Endometrium (tissue), 2 donors: ENCODE data around the gene HSF2.

ENCODE experiments used
- FAIRE-seq: peaks from 2 replicates; lab custom pipeline; 2012; peaks lifted over from hg19 to GRCh38; lab: Jason Lieb, UNC
- donor health status: control.
- donor health status: control.

Gene HSF2

DNA sequence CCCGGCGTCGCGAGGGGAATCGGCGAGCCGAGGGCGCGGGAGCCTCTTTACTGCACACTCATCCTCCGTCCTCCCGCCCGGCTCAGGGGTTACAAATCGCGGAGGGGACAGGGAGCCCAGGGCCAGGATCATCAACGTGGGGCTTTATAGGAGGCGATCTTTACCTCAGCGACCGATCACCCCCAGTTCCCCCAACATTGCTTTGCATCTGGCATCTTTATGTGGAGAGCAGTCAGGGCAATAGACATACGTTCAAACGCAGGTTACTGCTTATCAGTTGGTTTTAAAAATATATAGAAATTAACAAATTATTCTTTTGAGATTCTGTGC, 634 bp downstream of the HSF2 start:
- no peak for FAIRE-seq

DNA sequence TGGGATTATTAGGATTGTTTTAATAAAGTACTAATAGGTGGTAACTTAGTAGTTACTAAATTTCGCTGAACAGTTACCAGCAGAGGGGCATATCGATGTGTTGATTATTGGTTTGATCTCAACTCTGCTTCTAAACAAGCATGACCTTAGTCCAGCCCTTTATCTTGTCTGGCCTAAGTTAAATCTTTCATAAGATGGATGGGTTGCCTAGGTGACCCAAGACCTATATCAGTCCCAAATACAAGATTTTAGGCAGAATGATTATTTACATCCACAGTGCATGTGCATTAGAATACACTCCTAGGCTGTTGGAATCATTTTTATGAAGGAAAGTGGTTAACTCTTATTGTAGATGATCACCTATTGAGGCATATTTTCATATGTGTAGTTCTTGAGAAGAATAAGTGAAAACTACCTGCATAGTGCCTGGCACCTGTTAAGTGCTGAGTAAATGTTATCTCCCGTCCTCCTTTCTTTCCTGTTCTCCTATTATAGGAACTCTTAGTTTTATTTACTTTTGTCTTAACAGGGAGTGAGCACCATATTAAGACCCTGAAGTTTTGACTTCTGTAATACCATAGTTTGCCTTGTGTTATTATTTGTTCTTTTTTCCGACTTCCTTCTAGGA, 1.1 kb downstream of the HSF2 start:
- no peak for FAIRE-seq

DNA sequence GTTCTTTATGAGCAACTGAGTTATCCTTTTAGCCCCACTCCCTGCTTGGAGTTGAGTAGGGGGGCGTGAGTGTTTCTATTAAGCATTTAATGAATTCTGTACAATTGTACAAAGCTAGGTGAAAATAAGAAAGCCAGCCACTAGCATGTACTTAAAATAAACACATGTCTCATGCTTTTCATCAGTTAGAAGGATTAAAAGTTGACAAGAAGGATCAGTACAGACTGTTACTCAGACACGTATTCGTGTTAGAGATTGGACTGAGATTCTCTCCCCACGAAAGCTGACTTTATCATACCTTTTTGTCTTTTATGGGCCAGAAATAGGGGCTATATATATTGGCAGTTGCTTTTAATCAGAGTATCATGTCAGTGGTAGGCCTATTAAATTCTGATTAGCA, 1.7 kb downstream of the HSF2 start:
- no peak for FAIRE-seq

DNA sequence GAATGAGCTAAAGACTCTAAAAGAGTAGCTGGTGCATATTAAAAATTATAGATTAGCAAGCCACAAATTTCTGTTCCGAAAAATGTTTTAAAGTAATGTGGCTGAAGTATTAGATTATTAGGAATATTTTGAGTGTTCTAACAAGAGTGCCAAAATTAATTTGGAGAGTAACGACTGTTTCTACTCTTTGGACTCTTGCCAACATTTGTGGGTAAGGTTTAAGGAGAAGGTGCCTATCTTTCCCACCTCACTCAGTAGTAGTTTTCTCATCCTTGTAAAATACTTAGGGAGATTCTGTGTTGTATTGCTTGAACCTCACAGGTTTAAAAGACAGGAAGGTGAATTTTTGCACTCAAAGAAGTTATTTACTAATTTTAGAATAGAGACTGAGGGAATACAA, 5.0 kb downstream of the HSF2 start:
- no peak for FAIRE-seq

DNA sequence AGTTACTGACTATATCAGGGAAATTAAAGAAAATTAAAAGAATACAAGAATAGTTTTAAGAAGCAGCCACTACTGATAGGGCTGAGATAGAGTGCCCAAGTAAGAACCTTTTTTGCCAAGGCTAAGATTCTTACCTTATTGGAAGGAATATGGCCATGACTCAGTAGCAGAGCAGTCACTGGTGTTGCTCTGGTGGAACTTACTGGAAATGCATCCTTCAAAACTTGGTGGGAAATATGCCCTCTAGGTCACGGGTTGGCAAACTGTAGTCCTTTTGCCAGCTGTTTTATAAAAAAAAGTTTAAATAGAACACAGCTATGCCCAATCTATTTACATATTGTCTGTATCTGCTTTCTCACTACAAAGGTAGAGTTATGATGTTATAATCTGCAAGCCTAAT, 6.0 kb downstream of the HSF2 start:
- no peak for FAIRE-seq

DNA sequence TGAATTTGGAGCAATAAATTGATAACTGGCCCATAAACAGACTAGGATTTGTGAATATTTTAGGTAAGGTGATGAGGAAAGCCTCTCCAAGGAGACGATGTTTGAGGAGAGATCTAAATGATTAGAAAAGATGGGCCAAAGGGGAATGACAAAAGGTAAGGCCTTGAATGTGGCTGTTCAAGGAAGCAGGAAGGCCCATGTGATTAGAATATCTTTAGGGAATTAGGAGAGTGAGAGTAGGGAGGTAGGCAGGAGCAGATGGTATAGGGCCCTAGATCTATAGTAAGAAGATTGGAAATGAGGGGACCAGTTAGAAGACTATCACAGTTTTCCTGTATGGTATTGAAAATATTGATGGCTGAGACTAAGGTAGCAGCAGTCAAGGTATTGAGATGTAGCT, 6.7 kb downstream of the HSF2 start:
- no peak for FAIRE-seq

DNA sequence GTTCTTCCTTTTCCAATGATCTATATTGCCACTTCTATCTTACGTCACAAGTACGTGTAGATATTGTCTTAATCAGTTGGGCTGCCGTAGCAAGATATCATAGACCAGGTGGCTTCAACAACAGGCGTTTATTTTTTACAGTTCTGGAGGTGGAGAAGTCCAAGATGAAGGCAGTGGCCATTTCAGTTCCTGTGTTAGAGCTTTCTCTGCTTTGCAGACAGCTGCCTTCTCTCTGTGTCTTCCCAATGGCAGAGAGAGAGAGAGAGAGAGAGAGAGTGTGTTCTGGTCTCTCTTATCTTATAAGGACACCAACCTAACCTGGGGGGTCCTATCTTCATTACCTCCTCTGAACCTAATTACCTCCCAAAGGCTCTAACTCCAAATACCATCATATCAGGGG, 8.3 kb downstream of the HSF2 start:
- FAIRE-seq = no peak

DNA sequence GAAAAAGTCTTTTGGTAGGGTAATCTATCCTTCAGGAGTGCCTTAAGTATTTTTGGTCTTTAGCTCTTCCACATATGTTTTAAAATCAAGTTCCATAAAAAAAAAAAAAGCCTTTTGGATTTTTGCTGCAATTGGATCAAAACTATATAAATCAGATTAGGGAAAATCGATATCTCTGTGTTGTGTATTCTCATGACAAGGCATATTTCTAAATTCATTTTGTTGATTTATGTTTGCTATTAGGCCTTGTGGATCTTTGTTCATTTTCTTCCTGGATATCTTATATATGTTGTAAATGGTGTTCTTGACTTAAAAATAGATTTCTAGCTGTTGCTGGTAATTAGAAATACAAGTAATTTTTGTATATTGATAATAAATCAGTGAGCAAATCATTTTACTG, 8.8 kb downstream of the HSF2 start:
- FAIRE-seq = no peak

DNA sequence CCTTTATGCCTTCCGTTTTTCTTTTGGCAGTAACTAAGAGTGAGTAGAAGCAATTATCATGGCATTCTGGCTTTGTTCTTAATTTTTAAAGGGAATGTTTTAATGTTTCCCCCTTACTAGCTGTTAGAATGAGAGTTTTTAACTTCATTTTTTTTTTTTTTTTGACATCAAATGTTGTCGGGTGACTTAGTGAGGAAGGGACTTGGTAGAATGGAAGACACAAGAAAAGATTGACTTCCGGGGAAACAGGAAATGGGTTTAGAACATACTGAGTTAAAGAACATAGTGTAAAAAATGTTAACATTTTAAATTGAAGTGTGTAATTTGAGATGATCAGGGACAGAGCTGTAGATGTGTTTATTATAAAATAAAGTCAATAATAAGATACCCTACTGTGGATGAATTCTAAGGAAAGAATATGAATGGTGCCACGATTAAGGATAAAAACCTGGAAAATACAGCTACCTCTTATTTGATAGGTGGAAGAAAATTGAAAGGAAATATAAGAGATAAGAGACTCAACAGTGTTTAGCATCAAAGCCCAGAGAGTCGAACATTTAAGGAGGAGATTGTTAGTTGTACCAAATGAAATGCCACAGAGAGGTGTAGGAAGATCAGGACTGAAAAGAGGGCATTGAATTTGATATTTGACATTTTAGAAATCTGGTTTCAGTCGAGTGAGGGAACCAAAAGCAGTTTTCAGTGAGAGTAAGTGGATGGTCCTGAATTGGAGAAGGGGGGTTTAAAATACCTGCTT, 9.4 kb downstream of the HSF2 start:
- FAIRE-seq = peak; percentile 33

DNA sequence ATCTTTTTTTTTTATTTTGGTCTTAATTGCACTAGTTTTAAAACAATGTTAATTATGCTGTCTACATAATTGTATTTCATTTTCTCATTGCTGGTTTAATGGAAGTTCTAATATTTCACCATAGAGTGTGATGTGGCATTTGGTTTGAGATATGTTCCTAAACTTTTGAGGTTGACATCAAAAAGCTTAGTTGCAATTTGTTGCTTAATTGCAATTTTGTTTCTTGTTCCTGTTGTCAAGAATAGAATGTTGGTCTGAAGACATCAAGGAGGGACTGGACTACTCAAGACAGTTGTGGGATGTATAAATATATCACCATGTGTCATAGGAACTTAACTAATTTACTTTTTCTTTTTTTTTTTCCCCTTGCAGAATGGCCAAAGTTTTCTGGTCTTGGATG, 12.5 kb downstream of the HSF2 start:
- FAIRE-seq = no peak

DNA sequence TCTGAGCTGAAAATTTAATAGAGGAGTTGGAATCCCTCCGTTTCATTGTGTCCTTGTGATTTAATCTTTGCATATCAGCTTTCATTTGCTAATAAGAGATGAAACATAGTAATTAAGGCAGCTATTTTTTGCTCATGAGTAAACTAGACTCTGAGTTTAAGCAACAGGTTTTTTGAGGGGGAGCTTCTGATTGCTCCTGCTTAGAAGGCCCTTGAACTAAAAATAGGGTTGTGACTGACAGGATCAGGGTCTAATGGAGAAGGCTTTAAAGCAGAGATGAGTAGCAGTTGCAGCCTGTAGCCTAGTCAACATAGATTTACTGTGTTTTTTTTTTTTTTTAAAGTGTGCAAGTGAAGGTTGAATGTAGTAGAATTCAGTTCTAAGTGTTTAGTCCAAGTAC, 17.4 kb downstream of the HSF2 start:
- FAIRE-seq = no peak

DNA sequence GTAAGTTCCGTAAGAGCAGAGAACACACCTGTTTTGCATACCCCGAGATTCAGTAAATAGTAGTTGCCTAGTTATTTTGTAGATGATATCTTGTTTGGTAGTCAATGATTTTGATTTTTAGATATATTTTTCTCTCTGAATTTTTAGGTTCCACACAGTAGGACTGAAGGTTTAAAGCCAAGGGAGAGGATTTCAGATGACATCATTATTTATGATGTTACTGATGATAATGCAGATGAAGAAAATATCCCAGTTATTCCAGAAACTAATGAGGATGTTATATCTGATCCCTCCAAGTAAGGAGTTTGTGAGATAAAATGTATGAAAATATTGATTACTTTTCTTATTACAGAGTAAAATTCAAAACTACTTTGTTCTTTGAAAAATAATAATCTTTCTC, 22.6 kb downstream of the HSF2 start:
- FAIRE-seq = no peak

DNA sequence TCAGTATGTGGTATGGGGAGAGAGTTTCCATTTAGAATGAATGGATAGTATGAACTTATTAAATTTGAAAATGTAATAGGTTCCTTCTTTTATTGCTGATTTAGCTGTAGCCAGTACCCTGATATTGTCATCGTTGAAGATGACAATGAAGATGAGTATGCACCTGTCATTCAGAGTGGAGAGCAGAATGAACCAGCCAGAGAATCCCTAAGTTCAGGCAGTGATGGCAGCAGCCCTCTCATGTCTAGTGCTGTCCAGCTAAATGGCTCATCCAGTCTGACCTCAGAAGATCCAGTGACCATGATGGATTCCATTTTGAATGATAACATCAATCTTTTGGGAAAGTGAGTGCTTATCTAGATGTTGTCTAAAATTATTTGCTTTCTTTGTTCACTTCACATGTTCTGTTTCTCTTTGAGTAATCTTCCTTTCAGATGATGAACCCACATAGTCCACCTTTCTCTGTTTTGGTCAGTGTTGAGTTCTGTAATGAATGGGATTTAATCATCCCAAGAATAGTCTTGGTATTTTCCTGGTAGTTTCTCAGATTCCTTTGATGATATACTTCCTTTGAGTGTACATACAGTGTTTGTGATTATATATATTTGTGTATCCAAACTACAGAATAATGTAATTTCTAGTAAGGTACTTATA, 23.3 kb downstream of the HSF2 start:
- FAIRE-seq = no peak

DNA sequence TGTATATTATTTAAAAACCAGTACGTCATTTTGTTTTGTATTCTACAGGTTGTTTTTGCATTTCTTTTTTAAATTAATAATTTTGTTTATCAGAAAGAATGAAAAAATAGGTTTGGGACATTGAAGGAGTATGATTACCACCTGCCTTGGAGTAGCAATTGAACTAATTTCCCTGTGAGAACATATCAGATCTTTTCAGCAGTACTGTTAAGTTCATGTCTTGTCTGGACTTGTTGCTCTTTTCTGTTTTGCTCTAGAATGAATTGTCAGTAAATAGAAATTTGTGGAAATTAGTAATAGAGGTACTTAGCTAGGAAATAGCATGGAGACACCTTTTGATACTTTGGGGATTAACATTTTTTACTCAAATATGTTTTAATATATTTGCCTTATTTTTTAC, 24.3 kb downstream of the HSF2 start:
- FAIRE-seq = no peak

DNA sequence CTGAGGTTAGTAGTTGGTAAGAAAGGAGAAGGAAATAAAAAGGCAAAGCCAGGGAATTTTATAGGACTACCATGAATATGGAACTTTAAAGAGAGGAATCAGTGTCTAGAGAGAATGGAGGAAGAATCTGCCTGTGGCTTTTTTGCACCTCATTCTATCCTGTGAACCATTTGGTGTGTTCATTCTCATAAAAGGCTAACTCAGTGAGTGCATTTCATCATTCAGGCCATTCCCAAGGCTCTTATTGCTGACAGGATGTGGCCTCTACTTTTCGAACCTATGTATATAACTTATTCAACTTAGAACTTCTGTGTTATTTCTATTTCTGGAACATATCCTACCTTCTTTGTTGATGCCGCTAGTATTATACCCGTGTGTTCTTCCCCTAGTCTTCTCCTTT, 27.1 kb downstream of the HSF2 start:
- FAIRE-seq = no peak

DNA sequence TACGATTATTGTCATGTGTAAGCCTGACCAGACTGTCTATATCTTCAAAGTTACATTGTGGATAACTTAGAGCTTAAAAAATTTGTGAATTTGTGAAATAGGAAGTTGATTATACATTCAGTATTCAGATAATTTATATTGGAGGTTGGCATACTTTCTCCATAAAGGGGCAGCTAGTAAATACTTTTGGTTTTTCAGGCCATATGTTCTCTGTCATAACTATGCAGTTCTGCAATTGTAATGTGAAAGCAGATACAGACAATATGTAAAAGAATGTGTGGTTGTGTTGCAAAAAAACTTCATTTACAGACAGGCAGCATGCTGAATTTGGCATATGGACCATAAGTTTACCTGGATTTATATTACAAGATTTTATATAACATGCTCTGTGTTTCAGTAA, 29.3 kb downstream of the HSF2 start:
- no peak for FAIRE-seq

DNA sequence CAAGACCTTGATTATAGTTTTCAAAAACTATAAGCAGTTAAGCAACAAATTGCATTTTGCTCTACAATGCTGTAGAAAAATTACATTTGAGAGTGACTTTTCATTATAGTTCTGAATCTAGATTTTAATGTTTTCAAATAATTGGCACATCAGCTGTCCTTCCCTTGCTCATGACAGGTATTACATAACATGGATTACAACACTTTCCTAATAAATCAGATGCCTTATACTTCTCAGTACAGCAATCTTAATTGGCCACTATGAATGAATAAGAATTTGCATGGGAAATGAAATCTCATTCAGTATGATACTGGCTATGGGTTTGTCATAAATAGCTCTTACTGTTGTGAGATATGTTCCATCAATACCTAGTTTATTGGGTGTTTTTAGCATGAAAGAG, 29.9 kb downstream of the HSF2 start:
- no peak for FAIRE-seq

DNA sequence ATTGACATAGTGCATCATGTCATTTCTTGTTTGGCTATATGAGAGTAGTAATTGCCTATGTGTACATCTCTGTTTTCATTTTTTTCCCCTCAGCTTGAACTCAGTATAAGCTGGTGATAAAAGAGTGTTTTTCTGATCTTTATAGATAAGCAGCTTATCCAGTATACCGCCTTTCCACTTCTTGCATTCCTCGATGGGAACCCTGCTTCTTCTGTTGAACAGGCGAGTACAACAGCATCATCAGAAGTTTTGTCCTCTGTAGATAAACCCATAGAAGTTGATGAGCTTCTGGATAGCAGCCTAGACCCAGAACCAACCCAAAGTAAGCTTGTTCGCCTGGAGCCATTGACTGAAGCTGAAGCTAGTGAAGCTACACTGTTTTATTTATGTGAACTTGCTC, 32.3 kb downstream of the HSF2 start:
- no peak for FAIRE-seq

DNA sequence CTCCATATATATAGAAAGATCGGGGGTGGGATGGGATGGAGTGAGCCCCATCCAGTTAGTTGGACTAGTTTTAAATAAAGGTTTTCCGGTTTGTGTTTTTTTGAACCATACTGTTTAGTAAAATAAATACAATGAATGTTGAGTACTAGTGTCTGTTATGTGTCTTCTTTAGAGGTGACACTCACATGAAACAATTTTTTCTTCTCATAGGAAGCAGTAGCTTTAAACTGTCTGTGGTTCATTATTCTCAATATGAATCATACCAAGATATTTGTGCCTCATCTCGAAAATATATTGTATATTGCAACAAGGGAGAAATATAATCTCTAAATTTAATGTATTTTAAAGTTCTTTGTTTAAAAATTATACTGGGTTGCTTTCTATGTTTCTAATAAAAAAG, 33.4 kb downstream of the HSF2 start:
- FAIRE-seq = no peak

DNA sequence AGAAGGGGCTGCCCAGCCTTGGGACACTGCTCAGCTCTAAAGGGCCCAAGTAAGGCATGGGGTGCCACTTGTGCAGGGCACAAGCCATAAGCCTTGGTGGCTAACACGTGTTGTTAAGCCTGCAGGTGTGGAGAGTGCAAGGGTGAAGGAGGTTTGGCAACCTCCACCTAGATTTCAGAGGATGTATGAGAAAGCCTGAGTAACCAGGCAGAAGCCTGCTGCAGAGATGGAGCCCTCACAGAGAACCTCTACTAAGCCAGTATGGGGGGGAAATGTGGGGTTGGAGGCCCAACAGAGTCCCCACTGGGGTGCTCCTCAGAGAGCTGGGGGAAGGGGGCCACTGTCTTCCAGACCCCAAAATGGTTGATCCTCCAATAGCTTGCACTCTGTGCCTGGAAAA, 39.5 kb downstream of the HSF2 start:
- FAIRE-seq = no peak

DNA sequence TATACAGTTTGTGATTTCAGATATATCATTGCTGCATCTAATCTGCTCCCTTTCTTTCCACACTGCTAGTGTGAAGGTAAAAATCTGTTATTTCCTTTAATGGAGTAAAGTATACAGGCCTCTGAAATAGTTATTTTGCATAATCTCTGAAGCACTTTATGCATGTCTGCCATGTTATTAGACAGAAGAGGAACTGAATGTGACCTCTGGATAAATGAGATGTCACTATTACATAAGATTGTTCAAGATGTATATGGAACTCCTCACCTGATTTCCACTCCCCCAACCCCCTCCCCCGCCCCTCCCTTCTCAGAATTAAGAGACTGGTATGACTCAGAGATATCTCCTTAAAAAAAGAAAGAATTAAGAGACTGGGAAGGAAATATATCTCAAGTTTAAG, 45.8 kb downstream of the HSF2 start:
- FAIRE-seq = no peak

DNA sequence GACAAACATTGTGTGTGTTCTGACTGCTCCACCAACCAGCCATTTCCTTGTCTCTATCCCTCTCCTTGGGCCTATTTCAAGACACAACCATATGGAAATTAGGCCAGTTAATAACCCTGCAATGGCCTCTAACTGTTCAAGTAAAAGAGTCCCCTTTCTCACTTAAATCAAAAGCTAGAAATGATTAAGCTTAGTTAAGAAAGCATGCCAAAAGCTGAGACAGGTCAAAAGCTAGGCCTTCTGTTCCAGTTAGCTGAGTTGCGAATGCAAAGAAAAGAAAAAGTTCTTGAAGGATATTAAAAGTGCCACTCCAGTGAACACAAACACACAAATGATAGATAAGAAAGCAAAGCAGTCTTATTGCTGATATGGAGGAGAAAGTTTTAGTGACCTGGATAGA, 49.6 kb downstream of the HSF2 start:
- FAIRE-seq = no peak

DNA sequence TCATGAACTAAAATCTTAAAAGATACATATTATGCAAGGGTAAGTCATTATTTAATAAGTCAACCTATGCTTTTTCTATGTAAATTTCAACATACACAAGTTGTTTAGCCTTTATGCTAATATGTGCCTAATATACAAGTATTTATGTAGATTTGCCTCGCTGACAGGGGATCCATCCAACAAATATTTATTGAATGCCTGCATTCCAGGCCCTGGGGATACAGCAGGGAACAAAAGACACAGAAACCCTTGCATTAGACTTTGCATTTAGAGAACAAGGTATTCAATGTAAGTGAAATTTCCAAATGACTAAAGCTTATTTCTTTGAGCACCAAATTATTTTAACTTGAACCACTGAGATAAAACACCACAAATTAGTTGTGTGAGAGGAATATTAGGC, 53.1 kb downstream of the HSF2 start:
- FAIRE-seq = no peak

DNA sequence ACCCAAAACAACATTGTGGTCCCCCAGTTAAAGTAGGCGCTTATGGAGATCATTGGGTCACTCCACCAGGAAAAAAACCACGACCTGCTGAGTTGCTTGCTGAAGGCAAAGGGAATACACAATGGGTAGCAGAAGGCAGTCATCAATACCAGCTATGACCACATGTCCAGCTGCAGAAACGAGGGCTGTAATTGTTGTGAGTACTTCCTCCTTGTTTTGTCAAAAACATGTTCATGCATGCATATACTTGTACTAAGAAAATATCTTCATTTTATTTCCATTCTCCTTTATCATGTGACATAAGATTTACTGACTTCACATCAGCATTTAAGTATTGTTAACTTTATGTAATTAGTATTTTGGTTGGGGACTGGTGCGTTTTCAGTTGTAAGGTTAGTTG, 55.2 kb downstream of the HSF2 start:
- FAIRE-seq = no peak
